ENCODE measurements around the gene PACSIN3.
A peak's percentile ranks its signal among the peaks of the same experiment; 100 is the strongest.

Gene PACSIN3

GRCh38 chr11:47162426-47162825 is 23.8 kb downstream of the PACSIN3 start:
- Histone ChIP-seq H2AFZ (ENCODE audit: low read depth, low read length) (no peak overlapping the region), H3K4me3 (ENCODE audit: low read length) (no peak overlapping the region), H3K27ac (ENCODE audit: low read length) (no peak overlapping the region), H3K9me3 (ENCODE audit: insufficient read depth, low read length) (no peaks in the 10 kb centered on the region), H3K27me3 (ENCODE audit: low read depth, low read length) (no peaks in the 10 kb centered on the region), H3K79me2 (ENCODE audit: low read length) (no peaks in the 10 kb centered on the region), H3K9ac (ENCODE audit: low read length) (no peak overlapping the region), H3K4me2 (ENCODE audit: low read length) (no peak overlapping the region), H4K20me1 (ENCODE audit: insufficient read depth, low read length) (peaks cover 10% of the 10 kb centered on the region), H3K4me1 (ENCODE audit: low read length) (no peaks in the 10 kb centered on the region), H3K36me3 (replicated peaks; ENCODE audit: low read depth, low read length) (peaks cover 21% of the 10 kb centered on the region)
- no peak for TF ChIP-seq EZH2phosphoT487 (IDR thresholded peaks at IDR 0.05; ENCODE audit: low read depth)
- no peak for TF ChIP-seq CTCF (IDR thresholded peaks at IDR 0.05; ENCODE audit: low read depth, low read length)

- Histone ChIP-seq H3K4me3 (ENCODE audit: low read length) (no peak overlapping the region), H4K20me1 (ENCODE audit: insufficient read depth, low read length) (peaks cover 10% of the 10 kb centered on the region), H3K9ac (ENCODE audit: low read length) (no peak overlapping the region), H2AFZ (ENCODE audit: low read depth, low read length) (no peak overlapping the region), H3K27ac (ENCODE audit: low read length) (no peak overlapping the region), H3K36me3 (replicated peaks; ENCODE audit: low read depth, low read length) (peaks cover 16% of the 10 kb centered on the region), H3K4me2 (ENCODE audit: low read length) (no peak overlapping the region), H3K79me2 (ENCODE audit: low read length) (no peaks in the 10 kb centered on the region), H3K4me1 (ENCODE audit: low read length) (no peaks in the 10 kb centered on the region), H3K9me3 (ENCODE audit: insufficient read depth, low read length) (no peaks in the 10 kb centered on the region), H3K27me3 (ENCODE audit: low read depth, low read length) (no peaks in the 10 kb centered on the region)
- TF ChIP-seq CTCF (IDR thresholded peaks at IDR 0.05; ENCODE audit: low read depth, low read length) = no peak
- TF ChIP-seq EZH2phosphoT487 (IDR thresholded peaks at IDR 0.05; ENCODE audit: low read depth) = no peak
Measured at GRCh38 chr11:47161890-47162289, 24.3 kb downstream of the PACSIN3 start.

GRCh38 chr11:47161134-47161854 is 24.9 kb downstream of the PACSIN3 start:
- Histone ChIP-seq H3K27ac (ENCODE audit: low read length) (no peak overlapping the region), H4K20me1 (ENCODE audit: insufficient read depth, low read length) (peaks cover 10% of the 10 kb centered on the region), H3K27me3 (ENCODE audit: low read depth, low read length) (no peaks in the 10 kb centered on the region), H3K79me2 (ENCODE audit: low read length) (no peaks in the 10 kb centered on the region), H3K4me1 (ENCODE audit: low read length) (no peaks in the 10 kb centered on the region), H3K9ac (ENCODE audit: low read length) (no peak overlapping the region), H3K4me3 (ENCODE audit: low read length) (no peak overlapping the region), H3K4me2 (ENCODE audit: low read length) (no peak overlapping the region), H3K9me3 (ENCODE audit: insufficient read depth, low read length) (no peaks in the 10 kb centered on the region), H2AFZ (ENCODE audit: low read depth, low read length) (no peak overlapping the region), H3K36me3 (replicated peaks; ENCODE audit: low read depth, low read length) (peaks cover 10% of the 10 kb centered on the region)
- TF ChIP-seq EZH2phosphoT487 (IDR thresholded peaks at IDR 0.05; ENCODE audit: low read depth) (no peak), CTCF (IDR thresholded peaks at IDR 0.05; ENCODE audit: low read depth, low read length) (peak; percentile 76)

- Histone ChIP-seq H3K9ac (ENCODE audit: low read length) (no peak overlapping the region), H3K27me3 (ENCODE audit: low read depth, low read length) (no peaks in the 10 kb centered on the region), H2AFZ (ENCODE audit: low read depth, low read length) (no peak overlapping the region), H4K20me1 (ENCODE audit: insufficient read depth, low read length) (peaks cover 10% of the 10 kb centered on the region), H3K9me3 (ENCODE audit: insufficient read depth, low read length) (no peaks in the 10 kb centered on the region), H3K27ac (ENCODE audit: low read length) (no peak overlapping the region), H3K4me3 (ENCODE audit: low read length) (no peak overlapping the region), H3K4me1 (ENCODE audit: low read length) (no peaks in the 10 kb centered on the region), H3K79me2 (ENCODE audit: low read length) (no peaks in the 10 kb centered on the region), H3K4me2 (ENCODE audit: low read length) (no peak overlapping the region), H3K36me3 (replicated peaks; ENCODE audit: low read depth, low read length) (peaks cover 10% of the 10 kb centered on the region)
- TF ChIP-seq EZH2phosphoT487 (IDR thresholded peaks at IDR 0.05; ENCODE audit: low read depth) = no peak
- TF ChIP-seq CTCF (IDR thresholded peaks at IDR 0.05; ENCODE audit: low read depth, low read length) = no peak
Measured at GRCh38 chr11:47160753-47161133, 25.5 kb downstream of the PACSIN3 start.

All from OCI-LY3 (cell line).